GM12864 (cell line): ENCODE results near the gene MYLK2.

Source experiments
- DNase-seq: peaks from one replicate; pipeline ENCODE4 v3.0.0-alpha.2; 2011; ENCODE audit warnings: low read depth
- H3K4me3 ChIP-seq: 2 replicates; pipeline ENCODE4 v1.5.1; 2011; ENCODE audit warnings: mild to moderate bottlenecking, low read depth, low read length, control low read depth
- TF ChIP-seq, protein P1 (sequence below): IDR thresholded peaks from 2 replicates; pipeline ENCODE4 v1.5.1; 2011; ENCODE audit warnings: low read depth, mild to moderate bottlenecking, moderate library complexity, low read length, control low read depth, inconsistent platforms; ENCODE audit errors: missing control alignments

The MYLK2 gene

DNA sequence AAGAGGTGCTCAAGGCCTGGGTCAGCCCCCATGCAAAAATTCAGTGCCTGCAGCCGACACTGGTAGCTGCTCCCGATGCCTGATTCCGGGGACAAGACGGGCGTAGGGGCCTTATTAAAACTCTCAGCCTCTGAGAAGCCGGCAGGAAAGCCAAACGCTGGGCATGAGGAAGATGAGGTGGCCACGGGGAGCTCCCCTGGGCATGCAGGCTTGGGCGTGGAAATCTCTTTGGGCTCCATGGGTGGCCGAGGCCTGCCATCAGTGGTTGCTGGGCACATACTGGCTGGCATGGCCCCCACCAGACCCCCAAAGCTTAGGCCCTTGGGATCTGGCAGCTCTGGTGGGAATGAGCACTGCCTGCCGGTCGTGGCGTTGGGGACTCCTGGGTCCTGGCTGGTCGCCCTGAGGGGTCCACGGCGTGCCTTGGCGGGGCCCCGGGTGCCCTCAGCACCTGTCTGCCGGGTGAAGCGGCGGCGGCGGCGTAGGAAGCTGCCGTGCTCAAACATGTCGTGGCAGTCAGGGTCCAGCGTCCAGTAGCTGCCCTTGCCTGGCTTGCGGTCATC, 25.7 kb downstream of the MYLK2 start:
- TF ChIP-seq, protein P1, sequence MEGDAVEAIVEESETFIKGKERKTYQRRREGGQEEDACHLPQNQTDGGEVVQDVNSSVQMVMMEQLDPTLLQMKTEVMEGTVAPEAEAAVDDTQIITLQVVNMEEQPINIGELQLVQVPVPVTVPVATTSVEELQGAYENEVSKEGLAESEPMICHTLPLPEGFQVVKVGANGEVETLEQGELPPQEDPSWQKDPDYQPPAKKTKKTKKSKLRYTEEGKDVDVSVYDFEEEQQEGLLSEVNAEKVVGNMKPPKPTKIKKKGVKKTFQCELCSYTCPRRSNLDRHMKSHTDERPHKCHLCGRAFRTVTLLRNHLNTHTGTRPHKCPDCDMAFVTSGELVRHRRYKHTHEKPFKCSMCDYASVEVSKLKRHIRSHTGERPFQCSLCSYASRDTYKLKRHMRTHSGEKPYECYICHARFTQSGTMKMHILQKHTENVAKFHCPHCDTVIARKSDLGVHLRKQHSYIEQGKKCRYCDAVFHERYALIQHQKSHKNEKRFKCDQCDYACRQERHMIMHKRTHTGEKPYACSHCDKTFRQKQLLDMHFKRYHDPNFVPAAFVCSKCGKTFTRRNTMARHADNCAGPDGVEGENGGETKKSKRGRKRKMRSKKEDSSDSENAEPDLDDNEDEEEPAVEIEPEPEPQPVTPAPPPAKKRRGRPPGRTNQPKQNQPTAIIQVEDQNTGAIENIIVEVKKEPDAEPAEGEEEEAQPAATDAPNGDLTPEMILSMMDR: no peak
- no peak for DNase-seq
- no peak overlapping the region for H3K4me3 ChIP-seq

DNA sequence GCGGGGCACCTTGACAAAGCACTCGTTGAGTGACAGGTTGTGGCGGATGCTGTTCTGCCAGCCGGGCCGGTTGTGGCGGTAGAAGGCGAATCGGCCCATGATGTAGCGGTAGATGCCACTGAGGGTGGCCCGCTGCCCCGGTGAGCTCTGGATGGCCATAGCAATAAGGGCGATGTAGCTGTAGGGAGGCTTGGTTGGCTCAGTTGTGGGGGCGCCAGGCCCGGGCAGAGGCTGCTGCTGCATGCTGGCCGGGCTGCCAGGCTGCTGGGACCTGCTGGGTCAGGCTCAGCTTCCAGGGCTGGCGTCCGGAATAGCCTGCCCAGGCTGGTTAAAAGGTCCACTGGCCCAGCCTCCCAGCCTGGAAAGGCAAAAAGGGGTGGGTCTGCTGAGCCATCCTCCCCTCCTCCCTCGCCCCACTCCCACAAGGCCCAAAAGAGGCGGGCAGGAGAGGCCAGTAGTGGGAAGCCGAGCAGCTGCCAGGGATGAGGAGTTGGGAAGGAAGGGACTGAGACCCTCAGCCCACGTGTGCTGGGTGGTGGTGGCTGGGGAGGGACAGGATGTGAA, 26.2 kb downstream of the MYLK2 start, which contains the start of gene FOXS1:
TSS of gene FOXS1 (minus strand) at position 305 of the 564 bp plus-strand sequence. CDS start at position 243, 62 bp downstream.
- no peak within 1 kb of the TSS for H3K4me3 ChIP-seq
- TF ChIP-seq, protein P1: no peak
- no peak for DNase-seq

DNA sequence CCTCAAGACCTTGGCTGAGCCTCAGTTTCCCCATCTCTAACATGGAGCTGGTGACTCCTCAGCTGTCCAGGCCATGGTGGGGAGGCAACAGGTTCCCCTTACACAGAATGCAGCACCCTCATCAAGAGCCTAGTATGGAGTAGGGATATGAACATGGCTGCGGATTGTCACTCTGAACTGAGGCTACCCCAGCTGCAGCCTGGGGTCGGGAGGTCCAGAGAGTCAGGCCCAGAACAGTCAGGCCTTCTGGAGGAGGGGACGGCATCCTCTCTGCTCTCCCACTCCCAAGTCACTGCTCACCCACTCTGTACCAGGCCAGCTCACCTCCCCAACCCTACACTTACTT, 27.6 kb downstream of the MYLK2 start:
- no peak for DNase-seq
- TF ChIP-seq, protein P1: no peak
- H3K4me3 ChIP-seq: no peak overlapping the region

DNA sequence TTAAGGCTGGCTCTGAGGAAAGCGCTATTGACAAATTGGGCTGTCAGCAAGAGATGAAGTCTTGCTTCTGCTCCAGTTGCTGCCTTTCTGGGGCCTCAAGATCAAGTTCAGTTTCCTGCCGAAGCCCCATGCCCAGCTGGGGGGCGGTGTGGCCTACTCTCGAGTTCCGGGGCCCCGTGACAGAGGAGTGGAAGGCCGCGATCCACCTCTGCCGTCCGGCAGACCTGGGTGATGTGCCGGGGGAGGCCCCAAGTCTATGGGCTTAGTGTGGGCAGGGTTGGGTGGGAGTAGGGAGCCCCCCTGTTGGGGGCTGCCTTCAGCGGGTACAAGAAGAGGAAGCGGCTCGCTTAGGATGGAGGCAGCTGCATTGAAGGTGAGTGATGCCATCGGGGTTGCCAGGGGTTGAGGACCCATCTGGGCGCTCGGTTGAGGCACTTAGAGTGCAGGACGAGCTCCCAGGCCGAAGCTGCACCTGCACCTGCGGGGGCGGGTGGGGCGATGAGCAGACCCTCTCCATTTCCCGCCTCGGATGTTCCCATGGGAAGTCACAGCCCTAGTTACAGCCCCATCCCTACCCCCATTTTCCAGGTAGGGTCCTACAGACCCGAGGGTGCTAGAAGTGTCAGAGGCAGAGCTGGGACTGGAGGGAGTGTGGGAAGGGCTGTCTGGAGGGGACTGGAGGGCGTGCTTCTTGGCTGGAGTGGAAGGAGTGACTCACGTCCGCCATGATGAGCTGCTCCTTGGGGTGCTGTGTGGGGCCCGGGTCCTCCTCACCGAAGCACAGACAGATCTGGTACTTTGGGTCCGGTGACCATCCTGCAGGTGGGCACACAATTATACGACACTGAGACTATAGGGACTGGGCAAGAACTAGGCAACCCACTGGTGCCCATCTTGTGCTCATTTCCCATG, 29.2 kb downstream of the MYLK2 start:
- H3K4me3 ChIP-seq: no peak overlapping the region
- TF ChIP-seq, protein P1: no peak
- DNase-seq: no peak

DNA sequence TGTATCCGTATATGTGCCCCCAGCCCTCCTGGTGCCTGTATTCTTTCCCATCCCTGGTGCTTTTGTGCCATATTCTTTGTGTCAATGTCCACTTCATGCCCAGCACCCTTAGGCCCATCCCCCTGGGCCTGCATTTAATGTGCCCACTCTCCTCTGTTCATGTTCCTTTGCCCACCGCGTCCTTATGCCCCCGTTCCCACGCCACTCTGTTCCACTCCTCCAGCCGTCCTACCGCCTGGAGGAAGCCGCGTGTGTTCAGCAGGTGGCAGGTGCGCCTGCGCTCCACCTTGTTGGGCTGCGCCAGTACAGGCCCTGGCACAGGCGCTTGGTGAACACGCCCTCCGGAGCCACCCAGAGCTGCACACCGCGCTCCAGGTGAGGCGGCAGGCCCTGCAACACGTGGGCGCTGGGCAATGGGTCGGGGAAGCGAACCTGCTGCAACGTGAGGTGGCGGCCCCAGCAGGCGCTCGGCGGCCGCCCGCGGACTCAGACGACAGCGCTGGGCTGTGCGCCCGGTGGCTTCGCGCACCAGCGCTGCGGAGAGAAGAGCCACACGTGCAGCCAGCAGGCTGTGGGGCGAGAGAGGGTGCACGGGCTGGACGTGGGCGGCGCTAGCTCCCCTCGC, 30.3 kb downstream of the MYLK2 start:
- no peak overlapping the region for H3K4me3 ChIP-seq
- no peak for DNase-seq
- TF ChIP-seq, protein P1: no peak

DNA sequence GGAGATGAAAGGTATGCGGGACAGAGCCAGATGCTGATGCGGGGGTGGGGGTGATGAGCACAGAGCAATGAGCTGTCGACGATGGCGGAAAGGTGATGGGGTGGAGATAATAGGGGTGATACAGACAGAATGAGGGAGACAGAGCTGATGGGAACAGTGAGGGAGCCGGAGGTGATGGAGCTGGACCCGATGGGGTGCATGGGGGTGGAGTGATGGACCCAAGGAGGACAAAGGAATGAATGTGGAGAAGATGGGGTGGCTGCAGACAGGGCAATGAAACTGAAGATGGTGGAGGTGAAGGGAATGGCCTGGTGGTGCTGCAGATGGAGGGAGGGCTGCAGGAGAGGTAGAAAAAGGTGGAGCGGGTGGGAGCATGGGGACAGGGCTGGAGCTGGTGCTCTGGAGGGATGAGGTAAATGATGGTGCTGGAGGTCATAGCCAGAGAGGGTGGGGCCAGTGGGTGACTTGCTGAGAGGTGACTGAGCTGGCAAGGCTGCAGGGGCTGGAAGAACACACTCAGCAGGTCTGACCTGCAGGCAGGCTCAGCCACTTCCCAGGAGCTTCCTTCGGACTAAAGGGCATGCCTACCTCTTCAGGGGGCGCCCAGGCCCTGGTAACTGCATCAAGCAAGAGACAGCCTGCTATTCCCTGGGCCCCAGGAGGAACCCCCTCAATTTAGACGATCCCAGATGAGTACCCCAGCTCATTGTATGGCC, 32.2 kb downstream of the MYLK2 start:
- TF ChIP-seq, protein P1: no peak

More for the DNA sequence above, 32.2 kb downstream of the MYLK2 start:
- DNase-seq: no peak
- H3K4me3 ChIP-seq: no peak overlapping the region
